Endothelial cell of umbilical vein (primary cell): ENCODE data around the gene TIRAP.

Source experiments
- EZH2 ChIP-seq: IDR thresholded peaks from 2 replicates; pipeline ENCODE4 v1.6.1; 2012; ENCODE audit warnings: borderline replicate concordance, low read depth, mild to moderate bottlenecking, moderate library complexity, low read length, inconsistent platforms; ENCODE audit not compliant: severe bottlenecking
- POLR2AphosphoS5 ChIP-seq: IDR thresholded peaks from 2 replicates; pipeline ENCODE4 v1.6.1; 2012; ENCODE audit warnings: low read depth, mild to moderate bottlenecking, control low read depth, low read length, moderate library complexity; ENCODE audit not compliant: insufficient read depth

DNA sequence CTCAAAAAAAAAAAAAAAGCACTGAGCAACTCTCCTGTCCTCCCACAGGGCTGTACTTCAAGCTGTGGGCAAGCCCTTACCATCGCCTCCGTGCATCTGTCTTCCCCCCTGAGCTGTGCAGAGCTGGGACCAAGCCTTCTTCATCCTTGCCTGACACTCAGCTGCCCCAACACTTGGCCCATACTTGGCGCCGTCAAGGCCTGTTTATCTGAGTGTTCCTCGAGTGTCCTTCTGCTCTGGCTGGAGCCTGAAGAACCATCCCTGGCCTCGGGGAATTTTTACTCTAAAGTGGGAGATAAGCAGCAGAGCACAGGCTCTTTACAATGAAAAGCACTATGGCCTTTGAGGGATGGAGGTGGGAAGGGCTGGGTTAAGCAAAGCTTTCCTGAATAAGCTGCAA lies 1.6 kb upstream of the TIRAP start:
- TF ChIP-seq POLR2AphosphoS5 (no peak), EZH2 (no peak)
